ENCODE data around the gene SIK3. TPM values are rescaled to one million over a fixed set of nuclear protein-coding genes. Genes with fewer than 3 reads are reported as not detected.

SIK3 gene
- total RNA-seq, 4 donors from 2014 or later = 31.7 to 56.1 (median 45.3) TPM

- 56 to 67% methylated on average over 1 of the region's 1 CpG for WGBS, 2 donors (ENCODE audit: low coverage in 1 of 2)
- Histone ChIP-seq H3K4me1 (peaks cover 0 to 37% (median 0%) of the 10 kb centered on the region in 3 donors), H3K27ac (no peak overlapping the region), H3K4me3 (no peak overlapping the region), H3K27me3 (no peaks in the 10 kb centered on the region), H3K9me3 (no peaks in the 10 kb centered on the region), H3K36me3 (no peaks in the 10 kb centered on the region)
- ATAC-seq = no peak
- TF ChIP-seq POLR2AphosphoS5 (IDR thresholded peaks at IDR 0.05) (no peak), POLR2A (IDR thresholded peaks at IDR 0.05) (no peak), EP300 (IDR thresholded peaks at IDR 0.05) (no peak)
- TF ChIP-seq, protein P1, sequence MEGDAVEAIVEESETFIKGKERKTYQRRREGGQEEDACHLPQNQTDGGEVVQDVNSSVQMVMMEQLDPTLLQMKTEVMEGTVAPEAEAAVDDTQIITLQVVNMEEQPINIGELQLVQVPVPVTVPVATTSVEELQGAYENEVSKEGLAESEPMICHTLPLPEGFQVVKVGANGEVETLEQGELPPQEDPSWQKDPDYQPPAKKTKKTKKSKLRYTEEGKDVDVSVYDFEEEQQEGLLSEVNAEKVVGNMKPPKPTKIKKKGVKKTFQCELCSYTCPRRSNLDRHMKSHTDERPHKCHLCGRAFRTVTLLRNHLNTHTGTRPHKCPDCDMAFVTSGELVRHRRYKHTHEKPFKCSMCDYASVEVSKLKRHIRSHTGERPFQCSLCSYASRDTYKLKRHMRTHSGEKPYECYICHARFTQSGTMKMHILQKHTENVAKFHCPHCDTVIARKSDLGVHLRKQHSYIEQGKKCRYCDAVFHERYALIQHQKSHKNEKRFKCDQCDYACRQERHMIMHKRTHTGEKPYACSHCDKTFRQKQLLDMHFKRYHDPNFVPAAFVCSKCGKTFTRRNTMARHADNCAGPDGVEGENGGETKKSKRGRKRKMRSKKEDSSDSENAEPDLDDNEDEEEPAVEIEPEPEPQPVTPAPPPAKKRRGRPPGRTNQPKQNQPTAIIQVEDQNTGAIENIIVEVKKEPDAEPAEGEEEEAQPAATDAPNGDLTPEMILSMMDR (IDR thresholded peaks at IDR 0.05) = no peak
These were observed 195.1 kb downstream of the SIK3 start for GRCh38 chr11:116903090-116903489.

DNA sequence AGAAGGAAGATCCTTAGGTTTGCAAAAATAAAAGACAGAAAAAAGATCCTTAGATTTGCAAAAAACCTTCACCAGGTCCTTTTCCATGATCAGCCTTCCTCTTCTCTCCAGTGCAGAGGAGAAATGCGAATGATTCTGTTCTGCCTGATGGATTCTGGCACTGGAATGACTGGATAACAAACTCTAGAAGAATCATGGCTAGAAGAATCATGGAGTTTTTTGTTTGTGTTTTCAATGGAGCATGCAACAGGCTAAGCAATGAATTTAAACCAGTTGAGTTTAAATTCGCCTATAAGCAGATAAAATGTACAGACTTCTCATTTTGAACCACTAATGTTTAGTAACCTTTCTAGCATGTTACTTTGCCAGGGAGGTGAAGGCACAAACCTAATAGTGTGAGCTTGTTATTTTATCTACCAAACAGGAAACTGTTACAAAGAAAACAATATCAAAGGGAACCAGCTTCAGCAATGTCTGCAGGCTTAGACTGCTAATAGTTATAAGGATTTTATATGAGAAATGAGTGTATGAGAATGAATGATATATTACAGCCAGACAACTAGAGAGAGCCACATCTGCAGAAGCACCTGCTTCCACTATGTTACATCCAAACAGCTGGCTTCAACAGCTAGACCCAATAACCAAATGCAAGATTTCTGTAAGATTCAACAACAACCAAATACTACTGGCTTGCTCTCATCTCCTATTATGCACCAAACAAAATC, 196.1 kb downstream of the SIK3 start:
- TF ChIP-seq POLR2A (IDR thresholded peaks at IDR 0.05) = no peak
- TF ChIP-seq EP300 (IDR thresholded peaks at IDR 0.05) = no peak
- TF ChIP-seq POLR2AphosphoS5 (IDR thresholded peaks at IDR 0.05) = no peak
- TF ChIP-seq, protein P1 (IDR thresholded peaks at IDR 0.05) = no peak
- H3K4me3 ChIP-seq = no peak overlapping the region
- H3K36me3 ChIP-seq = peaks cover 0 to 3% of the 10 kb centered on the region in 2 donors
- WGBS, 2 donors (ENCODE audit: low coverage in 1 of 2) = 77 to 85% methylated on average over 2 of the region's 2 CpGs
- H3K27ac ChIP-seq = no peak overlapping the region
- no peaks in the 10 kb centered on the region for H3K9me3 ChIP-seq
- ATAC-seq = no peak
- peaks cover 0 to 37% (median 0%) of the 10 kb centered on the region in 3 donors for H3K4me1 ChIP-seq
- no peaks in the 10 kb centered on the region for H3K27me3 ChIP-seq

- 17 to 63% methylated on average over 1 to 3 of the region's 3 CpGs for WGBS, 2 donors (ENCODE audit: low coverage in 1 of 2)
- ATAC-seq = no peak
- H3K27me3 ChIP-seq = no peaks in the 10 kb centered on the region
These were observed 197.0 kb downstream of the SIK3 start for GRCh38 chr11:116901211-116901610.

GRCh38 chr11:116896211-116896610, 202.0 kb downstream of the SIK3 start:
- H3K4me3 ChIP-seq = no peak overlapping the region
- WGBS, 2 donors (ENCODE audit: low coverage in 1 of 2) = 83 to 93% methylated on average over 2 to 8 of the region's 8 CpGs
- H3K4me1 ChIP-seq = peaks cover 0 to 16% (median 0%) of the 10 kb centered on the region in 3 donors
- TF ChIP-seq POLR2A (IDR thresholded peaks at IDR 0.05) = no peak
- TF ChIP-seq POLR2AphosphoS5 (IDR thresholded peaks at IDR 0.05) = no peak
- TF ChIP-seq, protein P1 (IDR thresholded peaks at IDR 0.05) = no peak
- no peaks in the 10 kb centered on the region for H3K27me3 ChIP-seq
- no peak for ATAC-seq
- H3K36me3 ChIP-seq = peaks cover 0 to 47% of the 10 kb centered on the region in 2 donors
- no peak overlapping the region for H3K27ac ChIP-seq
- H3K9me3 ChIP-seq = no peaks in the 10 kb centered on the region

More at GRCh38 chr11:116901211-116901610, 197.0 kb downstream of the SIK3 start:
- Histone ChIP-seq H3K9me3 (no peaks in the 10 kb centered on the region), H3K27ac (no peak overlapping the region), H3K4me1 (peaks cover 0 to 29% (median 0%) of the 10 kb centered on the region in 3 donors), H3K36me3 (peaks cover 0 to 12% of the 10 kb centered on the region in 2 donors), H3K4me3 (no peak overlapping the region)
- no peak for TF ChIP-seq POLR2A (IDR thresholded peaks at IDR 0.05)
- TF ChIP-seq, protein P1 (IDR thresholded peaks at IDR 0.05) = no peak
- no peak for TF ChIP-seq POLR2AphosphoS5 (IDR thresholded peaks at IDR 0.05)
- TF ChIP-seq EP300 (IDR thresholded peaks at IDR 0.05) = no peak

Measured in gastroesophageal sphincter (tissue), 4 donors.